GM12872 (cell line): ENCODE measurements around the gene MT1F.

ENCODE experiments used
- TF ChIP-seq, protein P1 (sequence below): IDR thresholded peaks from 3 replicates; pipeline ENCODE4 v1.5.1; 2011; ENCODE audit warnings: low read depth, mild to moderate bottlenecking, low read length, moderate library complexity; ENCODE audit not compliant: insufficient read depth

MT1F gene

DNA sequence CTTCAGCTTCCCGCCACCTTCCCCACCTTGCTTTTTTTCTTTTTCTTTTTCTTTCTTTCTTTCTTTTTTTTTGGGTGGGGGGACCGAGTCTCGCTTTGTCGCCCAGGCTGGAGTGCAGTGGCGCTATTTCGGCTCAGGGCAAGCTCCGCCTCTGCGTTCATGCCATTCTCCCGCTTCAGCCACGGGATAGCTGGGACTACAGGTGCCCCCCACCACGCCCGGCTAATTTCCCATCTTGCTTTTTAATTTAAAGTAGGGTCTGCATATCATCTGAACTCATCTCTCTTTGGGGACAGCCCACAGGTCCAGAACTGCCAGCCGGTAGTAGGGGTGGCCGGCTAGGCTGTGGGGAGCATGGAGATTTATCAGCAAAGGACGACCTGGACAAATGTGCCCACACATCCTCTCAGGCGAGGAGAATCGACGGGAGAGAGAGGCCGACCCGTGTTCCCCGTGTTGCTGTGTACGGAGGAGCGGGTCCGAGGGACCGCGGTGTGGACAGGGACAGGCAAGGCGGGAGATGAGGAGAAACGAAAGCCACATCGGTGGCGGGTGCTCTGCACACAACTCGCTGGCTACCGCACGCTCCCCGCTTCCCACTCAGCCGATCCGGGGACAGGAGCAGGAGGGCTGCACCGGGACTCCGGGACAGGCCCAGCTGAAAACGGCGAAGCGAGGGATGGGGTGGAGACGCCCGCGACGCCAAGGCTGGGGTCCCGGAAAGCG, 22.9 kb upstream of the MT1F start:
- TF ChIP-seq, protein P1, sequence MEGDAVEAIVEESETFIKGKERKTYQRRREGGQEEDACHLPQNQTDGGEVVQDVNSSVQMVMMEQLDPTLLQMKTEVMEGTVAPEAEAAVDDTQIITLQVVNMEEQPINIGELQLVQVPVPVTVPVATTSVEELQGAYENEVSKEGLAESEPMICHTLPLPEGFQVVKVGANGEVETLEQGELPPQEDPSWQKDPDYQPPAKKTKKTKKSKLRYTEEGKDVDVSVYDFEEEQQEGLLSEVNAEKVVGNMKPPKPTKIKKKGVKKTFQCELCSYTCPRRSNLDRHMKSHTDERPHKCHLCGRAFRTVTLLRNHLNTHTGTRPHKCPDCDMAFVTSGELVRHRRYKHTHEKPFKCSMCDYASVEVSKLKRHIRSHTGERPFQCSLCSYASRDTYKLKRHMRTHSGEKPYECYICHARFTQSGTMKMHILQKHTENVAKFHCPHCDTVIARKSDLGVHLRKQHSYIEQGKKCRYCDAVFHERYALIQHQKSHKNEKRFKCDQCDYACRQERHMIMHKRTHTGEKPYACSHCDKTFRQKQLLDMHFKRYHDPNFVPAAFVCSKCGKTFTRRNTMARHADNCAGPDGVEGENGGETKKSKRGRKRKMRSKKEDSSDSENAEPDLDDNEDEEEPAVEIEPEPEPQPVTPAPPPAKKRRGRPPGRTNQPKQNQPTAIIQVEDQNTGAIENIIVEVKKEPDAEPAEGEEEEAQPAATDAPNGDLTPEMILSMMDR = no peak

DNA sequence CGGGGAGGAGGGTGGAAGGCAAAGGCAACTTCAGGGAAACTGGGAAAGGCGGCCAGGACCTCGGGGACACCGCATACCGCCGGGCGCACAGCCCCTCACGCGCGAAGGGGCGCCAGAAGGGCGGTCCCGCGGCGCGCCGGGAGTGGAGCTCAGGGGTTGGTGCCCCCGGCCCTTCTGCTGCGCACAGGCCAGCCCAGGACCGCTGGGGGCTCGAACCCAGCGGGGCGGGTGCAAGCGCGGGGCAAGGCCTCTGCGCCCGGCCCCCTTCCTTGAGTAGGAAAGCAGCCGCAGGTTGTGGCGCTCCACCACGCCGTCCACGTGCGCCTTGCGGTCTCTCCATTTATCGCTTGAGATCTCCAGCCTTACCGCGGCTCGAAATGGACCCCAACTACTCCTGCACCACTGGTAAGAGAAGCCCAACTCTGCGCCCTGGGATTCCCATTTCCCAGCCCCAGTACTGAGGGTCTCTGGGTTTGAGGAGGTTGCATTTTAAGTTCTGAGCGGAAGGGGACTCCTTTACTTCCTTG, 22.3 kb upstream of the MT1F start:
- TF ChIP-seq, protein P1 = no peak

DNA sequence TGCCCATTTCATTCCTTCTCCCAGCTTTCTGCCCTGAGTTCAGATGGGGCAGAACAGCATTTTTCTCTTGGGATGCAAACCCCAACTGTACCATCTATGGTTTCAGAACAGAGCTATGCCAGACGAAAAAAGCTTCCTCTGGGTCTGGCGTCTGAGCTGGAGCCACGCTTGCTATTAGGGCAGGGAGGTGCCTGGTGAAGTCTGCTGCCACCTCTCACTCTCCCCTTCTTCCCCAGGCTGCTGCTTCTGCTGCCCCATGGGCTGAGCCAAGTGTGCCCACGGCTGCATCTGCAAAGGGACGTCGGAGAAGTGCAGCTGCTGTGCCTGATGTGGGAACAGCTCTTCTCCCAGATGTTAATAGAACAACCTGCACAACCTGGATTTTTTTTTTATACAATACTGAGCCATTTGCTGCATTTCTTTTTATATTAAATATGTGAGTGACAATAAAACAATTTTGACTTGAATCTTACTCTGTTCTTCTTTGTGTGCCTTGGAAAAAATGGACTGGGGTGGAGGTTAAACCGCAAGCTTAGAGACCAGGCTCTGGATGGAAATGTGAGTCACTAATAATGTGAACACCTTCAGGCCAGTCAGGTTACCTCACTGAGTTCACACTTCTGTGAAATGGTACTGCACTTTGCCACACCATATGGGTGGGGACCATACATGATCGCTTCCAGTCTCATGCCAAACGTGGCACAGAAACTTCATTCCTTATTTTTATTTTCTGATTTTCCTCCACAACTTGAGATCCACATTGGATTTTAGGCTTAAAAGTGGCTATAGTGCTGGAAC, 20.9 kb upstream of the MT1F start:
- TF ChIP-seq, protein P1 = no peak

DNA sequence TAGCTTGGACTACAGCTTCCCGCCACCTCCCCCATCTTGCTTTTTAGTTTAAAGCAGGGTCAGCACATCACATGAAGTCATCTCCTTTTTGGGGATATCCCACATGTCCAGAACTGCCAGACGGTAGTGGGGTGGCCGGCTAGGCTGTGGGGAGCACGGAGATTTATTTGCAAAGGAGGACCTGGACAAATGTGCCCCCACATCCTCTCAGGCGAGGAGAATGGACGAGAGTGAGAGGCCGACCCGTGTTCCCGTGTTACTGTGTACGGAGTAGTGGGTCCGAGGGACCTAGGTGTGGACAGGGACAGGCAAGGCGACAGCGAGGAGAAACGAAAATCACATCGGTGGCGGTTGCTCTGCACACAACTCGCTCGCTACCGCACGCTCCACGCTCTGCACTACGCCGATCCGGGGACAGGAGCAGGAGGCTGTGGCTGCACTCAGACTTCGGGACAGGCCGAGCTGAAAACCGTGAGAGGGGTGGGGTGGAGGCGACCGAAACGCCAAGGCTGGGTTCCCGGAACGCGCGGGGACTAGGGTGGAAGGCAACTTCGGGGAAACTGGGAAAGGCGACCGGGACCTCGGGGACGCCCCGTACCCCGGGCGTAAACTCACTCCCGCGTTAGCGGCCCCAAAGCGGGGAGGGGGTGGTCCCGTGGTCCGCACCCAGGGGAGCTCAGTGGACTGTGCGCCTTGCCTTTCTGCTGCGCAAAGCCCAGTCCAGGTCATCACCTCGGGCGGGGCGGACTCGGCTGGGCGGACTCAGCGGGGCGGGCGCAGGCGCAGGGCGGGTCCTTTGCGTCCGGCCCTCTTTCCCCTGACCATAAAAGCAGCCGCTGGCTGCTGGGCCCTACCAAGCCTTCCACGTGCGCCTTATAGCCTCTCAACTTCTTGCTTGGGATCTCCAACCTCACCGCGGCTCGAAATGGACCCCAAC, 19.7 kb upstream of the MT1F start, which contains the start of gene MT1A:
MT1A (plus strand) TSS at position 853 of the 937 bp plus-strand sequence; CDS start at position 926, 73 bp downstream.
- TF ChIP-seq, protein P1 = no peak

DNA sequence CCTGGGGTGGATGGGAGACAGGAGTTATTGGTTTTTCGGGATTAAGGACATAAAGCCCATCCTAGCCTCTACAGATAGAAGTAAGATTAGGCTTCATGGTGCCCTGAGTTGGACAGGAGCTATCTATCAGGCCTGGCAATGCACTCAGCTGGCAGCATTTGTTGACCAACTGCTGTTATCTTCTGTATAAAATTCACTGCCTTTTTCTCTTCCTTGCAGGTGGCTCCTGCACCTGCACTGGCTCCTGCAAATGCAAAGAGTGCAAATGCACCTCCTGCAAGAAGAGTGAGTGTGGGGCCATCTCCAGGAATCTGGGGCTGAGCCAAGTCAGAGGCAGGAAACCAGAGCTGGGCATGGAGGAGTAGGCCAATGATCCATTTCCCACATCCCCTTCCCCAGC, 18.7 kb upstream of the MT1F start:
- TF ChIP-seq, protein P1 = no peak

DNA sequence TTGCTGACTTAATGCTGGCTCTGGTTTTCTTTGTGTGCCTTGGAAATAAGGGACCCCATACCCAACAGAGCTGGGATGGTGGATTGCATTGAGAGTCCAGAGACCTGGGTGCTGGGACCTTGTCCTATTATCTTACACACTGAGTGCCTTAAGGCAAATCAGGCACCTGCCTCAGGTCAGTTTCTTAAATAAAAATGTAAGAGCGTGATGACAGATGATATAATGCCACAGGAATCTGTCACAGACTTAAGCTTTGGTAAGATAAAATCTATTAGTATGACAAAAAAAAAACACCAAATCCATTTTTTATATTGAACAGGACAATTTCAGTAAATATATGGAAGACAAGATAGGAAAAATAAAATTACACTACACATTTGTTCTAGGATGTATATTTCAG, 17.7 kb upstream of the MT1F start:
- TF ChIP-seq, protein P1 = no peak
